HG03196 (cell line): ENCODE results near the gene SSRP1.

ENCODE experiments used
- ATAC-seq: cut with Tn5 transposase; IDR thresholded peaks from one replicate; pipeline ENCODE4 v1.9.1; 2021; ENCODE audit not compliant: unreplicated experiment

SSRP1 gene

DNA sequence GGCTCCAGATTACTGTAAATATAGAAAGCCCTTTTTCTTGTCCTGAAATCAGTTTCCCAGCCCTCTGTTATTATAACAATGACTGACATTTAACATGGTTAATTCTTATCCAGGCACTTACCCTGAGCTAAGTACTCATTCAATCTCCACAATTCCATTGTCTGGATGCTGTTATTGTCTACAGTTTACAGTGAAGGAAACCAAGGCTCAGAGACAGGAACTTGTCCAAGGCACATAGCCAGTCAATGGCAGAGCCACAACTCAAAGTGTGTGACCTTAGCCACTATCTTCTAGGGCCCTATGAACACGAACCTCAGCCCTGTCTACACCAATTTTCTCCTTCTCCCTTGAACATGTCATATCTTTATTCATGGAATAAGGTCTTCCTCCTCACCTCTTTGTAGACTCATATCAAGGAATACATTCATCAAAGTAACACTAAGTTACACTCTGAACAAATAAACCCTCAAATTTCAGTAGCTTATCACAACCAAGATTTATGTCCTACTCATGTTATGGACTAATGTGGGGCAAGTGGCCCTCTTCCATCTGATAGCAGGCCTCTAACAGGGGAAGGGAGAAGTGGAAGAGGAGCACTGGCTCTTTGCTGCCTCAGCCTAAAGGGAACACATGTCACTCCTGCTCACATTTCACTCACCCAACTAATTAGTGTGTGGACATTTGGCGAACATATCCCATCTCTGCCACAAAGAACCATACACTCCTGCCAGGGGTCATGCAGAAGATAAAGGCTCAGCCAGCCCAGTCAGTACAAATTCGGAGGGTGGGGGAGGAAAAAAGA lies 59.3 kb downstream of the SSRP1 start:
- no peak for ATAC-seq
